Mucosa of descending colon (tissue), 3 donors: ENCODE results near the gene IGF2R. TPM values are rescaled to one million over a fixed set of nuclear protein-coding genes. Genes with fewer than 3 reads are reported as not detected.
A peak's percentile ranks its signal among the peaks of the same experiment; 100 is the strongest.

ENCODE experiments used
- ATAC-seq: fragments of 200-7000 bp; cut with Tn5 transposase; one replicate; pipeline ENCODE4 v1.9.1; 2020; ENCODE audit warnings: mild to moderate bottlenecking, moderate library complexity
- DNase-seq, 3 donors: peaks; one replicate each; pipeline ENCODE4 v3.0.0-alpha.2; 2020
- H3K36me3 ChIP-seq: fragments of 200-600 bp; one replicate; pipeline ENCODE4 v1.8.0; 2021; ENCODE audit warnings: low read depth, mild to moderate bottlenecking
- H3K4me1 ChIP-seq: fragments of 200-600 bp; one replicate; pipeline ENCODE4 v1.8.0; 2021; ENCODE audit warnings: low read depth, mild to moderate bottlenecking
- H3K4me3 ChIP-seq: fragments of 200-600 bp; one replicate; pipeline ENCODE4 v1.8.0; 2021; ENCODE audit warnings: mild to moderate bottlenecking
- H3K9me3 ChIP-seq: fragments of 200-600 bp; one replicate; pipeline ENCODE4 v1.8.0; 2021; ENCODE audit warnings: mild to moderate bottlenecking
- CTCF ChIP-seq: fragments of 200-600 bp; IDR thresholded peaks from one replicate; pipeline ENCODE4 v1.8.0; 2022; ENCODE audit warnings: antibody characterized with exemption, mild to moderate bottlenecking
- intact Hi-C, 2 donors: fragments of 100-400 bp; cut with DNase I in 1 of 2; cut with micrococcal nuclease in 1 of 2; formaldehyde crosslinking; loops; one replicate each; pipeline versions ENCODE4 v1.11.0 to v1.11.1; 2022; cut with DNase I, micrococcal nuclease
- total RNA-seq, 3 donors: library from RNA; stranded (reverse); fragmentation: NEBNext Ultra II Directional in 2 of 3; extraction: Animal tissue kit (Norgen Biotek cat#: 25700) in 2 of 3; gene quantifications; one replicate each; pipeline versions ENCODE4 v1.2.1 to v1.2.4, GENCODE V29; 2021 to 2023
- donor health status: DM: no; HTN: no; CAD: no; lungs with moderate emphysema.
- donor health status: DM: no; HTN: no; CAD: no.
- donor health status: DM: no; HTN: yes; CAD: no.

The IGF2R gene
- total RNA-seq, 3 donors from 2014 or later = 97.7 to 112 (median 101) TPM

GRCh38 chr6:160031871-160032270 lies 63.0 kb downstream of the IGF2R start:
- intact Hi-C loops = no loop called here
- no peak for TF ChIP-seq CTCF
- ATAC-seq (no peak), DNase-seq (no peak)
- Histone ChIP-seq H3K9me3 (no peaks in the 10 kb centered on the region), H3K4me1 (no peaks in the 10 kb centered on the region), H3K36me3 (peaks cover 16% of the 10 kb centered on the region), H3K4me3 (no peak overlapping the region)

- no peak for TF ChIP-seq CTCF
- DNase-seq (no peak), ATAC-seq (no peak)
- Histone ChIP-seq H3K36me3 (peaks cover 16% of the 10 kb centered on the region), H3K9me3 (no peaks in the 10 kb centered on the region), H3K4me1 (no peaks in the 10 kb centered on the region), H3K4me3 (no peak overlapping the region)
- intact Hi-C loops = no loop called here
Observed at GRCh38 chr6:160032538-160032937, 63.7 kb downstream of the IGF2R start.

- DNase-seq (peak in 1 of 3 donors; percentile 23), ATAC-seq (peak; percentile 64)
- Histone ChIP-seq H3K4me3 (no peak overlapping the region), H3K9me3 (no peaks in the 10 kb centered on the region), H3K4me1 (no peaks in the 10 kb centered on the region), H3K36me3 (peaks cover 16% of the 10 kb centered on the region)
- TF ChIP-seq CTCF = no peak
- intact Hi-C loops = no loop called here
Observed at GRCh38 chr6:160034036-160034930, 65.4 kb downstream of the IGF2R start.

GRCh38 chr6:160035241-160035640 lies 66.4 kb downstream of the IGF2R start:
- ATAC-seq (no peak), DNase-seq (no peak)
- Histone ChIP-seq H3K36me3 (peaks cover 16% of the 10 kb centered on the region), H3K4me3 (no peak overlapping the region), H3K9me3 (no peaks in the 10 kb centered on the region), H3K4me1 (no peaks in the 10 kb centered on the region)
- intact Hi-C loops = no loop called here
- no peak for TF ChIP-seq CTCF

GRCh38 chr6:160035693-160036330 lies 66.9 kb downstream of the IGF2R start:
- intact Hi-C loops = no loop called here
- H3K4me1 ChIP-seq = no peaks in the 10 kb centered on the region
- H3K36me3 ChIP-seq = peaks cover 16% of the 10 kb centered on the region
- ATAC-seq = no peak
- H3K4me3 ChIP-seq = no peak overlapping the region
- no peak for TF ChIP-seq CTCF
- DNase-seq = no peak
- no peaks in the 10 kb centered on the region for H3K9me3 ChIP-seq
